IPS-11a (cell line): ENCODE results near the gene CYB5RL.

Experiments used
- H3K4me3 ChIP-seq: one replicate; pipeline ENCODE4 v1.5.1; 2013; ENCODE audit warnings: low read depth, low read length, control low read depth

The CYB5RL gene

DNA sequence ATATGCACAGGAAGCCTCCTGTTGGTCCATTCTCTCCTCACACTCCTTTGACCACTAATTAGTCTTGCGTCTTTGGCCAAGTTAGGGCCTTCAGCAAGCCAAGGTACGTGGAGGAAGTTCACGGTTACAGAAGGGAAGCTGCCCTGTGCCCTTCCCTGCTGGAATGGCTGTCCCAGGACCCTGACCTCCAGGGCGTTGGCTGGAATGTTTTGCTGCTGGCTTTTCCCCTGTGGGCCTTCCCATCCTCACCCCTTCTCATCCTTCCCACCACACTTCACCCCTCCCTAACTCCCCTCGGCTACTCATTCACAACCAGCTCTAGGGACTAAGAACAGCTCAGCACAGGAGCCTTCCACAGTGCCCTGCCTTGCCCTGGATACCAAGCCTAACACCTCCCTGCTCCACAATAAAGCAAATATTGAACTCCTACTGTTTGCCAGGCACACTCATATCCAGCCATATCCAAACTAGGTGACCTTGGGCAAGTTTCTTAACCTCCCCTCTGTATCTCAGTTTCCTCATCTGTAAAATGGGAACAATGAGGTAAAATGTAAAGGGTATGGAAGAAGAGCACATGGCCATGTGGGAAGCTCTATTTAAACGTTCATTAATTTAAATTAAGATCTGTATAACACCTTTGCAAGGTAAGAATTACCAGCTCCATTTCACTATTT lies 38.2 kb downstream of the CYB5RL start:
- H3K4me3 ChIP-seq, result no peak overlapping the region

DNA sequence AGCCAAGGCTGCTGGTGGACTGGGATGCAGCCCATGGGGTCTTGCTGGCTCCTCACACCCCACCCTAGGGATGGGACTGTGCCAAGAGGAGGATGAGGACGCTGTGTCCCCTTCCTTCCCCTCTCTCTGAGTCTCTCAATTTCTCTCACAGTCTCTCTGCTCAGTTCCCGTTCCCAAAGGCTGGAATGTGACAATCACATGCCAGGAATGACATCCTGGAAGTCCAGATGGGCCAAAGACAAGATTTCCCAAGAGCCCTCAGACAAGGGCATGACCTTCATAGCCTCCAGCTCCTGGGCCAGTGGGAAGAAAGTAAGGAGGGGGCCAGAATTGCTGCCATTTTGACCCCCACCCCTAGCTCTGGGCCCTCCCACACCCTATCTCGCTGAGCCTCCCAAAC lies 39.5 kb downstream of the CYB5RL start:
- no peak overlapping the region for H3K4me3 ChIP-seq

DNA sequence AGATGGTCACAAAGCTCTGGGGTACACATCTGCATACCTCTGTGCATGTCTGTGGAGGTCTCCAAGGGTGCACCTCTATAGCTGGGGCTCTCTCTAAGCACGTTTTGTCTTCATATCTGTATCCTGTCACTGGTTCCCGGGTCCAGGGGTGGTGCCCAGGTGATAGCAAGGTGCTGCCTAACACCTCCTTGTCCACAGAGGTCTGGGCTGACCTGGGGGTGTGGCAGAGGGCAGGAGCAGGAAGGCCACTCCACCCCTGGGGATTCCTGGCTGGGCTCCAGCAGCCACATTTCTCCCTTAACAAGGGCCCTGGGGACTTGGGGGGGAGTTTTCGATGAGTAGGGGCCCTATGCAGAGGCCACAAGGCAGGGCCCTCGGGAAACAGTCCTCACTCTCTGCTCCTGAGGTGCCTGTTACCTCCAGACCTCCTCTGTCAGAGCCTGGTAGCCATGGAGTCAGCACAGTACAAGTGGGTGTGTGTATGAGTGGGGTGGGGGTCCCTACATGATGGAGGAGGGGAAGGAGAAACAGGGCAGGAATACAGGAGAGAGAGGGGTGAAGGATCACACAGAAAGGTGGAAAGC lies 40.0 kb downstream of the CYB5RL start:
- H3K4me3 ChIP-seq, result no peak overlapping the region

DNA sequence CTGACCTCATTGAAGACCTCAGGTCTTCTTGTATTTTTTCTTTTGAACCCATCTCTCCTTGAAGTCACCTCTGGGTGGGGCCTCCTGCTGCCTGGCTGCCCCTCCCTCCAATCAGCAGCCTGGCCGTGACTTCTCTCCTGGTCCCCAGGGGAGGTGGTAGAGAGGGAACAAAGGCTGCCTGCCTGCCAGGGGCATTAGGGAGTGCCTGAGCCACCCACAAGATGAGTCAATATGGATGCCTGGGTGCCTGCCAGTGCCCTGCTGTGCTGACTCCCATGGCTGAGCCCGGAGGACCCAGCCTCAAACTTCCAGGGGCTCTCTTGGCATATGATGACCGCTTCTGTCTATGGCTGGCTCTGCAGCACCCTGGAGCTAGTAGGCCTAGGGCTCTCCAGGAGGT lies 41.8 kb downstream of the CYB5RL start:
- no peak overlapping the region for H3K4me3 ChIP-seq

DNA sequence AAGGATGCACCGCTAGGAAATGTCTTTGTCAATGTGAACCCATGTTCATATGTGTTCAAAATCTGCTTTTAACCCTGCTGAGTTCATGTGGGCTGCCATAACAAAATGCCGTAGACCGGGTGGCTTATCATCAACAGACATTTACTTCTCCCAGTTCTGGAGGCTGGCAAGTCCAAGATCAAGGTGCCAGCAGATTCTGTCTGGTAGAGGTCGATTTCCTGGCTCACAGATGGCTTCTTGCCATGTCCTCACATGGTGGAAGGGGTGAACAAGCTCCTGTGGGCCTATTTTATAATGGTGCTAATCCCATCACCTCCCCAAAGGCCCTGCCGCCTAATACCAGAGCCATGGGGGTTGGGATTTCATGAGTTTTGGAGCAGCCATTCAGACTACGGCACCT lies 42.4 kb downstream of the CYB5RL start:
- no peak overlapping the region for H3K4me3 ChIP-seq

DNA sequence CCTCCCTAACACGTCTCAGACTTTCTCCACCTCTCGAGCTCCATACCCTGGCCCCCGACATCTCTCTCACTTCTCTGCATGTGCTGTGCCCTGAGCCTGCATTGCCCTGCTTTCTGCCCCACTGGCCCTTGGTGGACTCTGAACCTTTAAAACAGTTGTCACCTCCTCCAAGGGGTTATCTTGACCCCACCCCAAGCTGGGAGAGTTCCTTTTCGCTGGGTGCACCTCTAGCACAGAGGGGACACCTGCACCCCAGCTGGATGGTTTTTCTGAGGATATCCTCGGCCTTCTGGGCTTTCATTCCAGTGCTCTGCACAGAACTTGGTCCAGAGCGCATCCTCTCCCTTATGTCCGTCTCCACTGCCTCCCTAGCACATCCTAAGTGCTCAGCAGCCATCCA lies 42.8 kb downstream of the CYB5RL start:
- no peak overlapping the region for H3K4me3 ChIP-seq

DNA sequence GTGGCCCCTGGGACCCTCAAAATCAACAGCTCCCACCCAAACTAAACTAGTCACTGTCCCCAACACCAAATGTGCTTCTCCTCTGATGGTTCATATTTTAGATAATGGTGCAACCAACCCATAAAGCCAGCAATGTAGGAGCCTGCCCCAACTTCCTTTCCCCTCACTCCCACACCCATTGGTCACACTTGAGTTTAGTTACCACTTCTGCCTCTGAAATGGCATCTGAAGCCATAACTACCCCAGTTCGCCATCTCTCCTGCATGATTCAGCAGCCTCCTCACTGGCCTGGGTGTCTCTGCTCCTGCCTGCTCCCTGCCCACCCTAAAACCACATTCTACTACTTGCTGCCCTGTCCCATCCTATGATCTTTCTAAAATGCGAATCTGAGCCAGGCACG lies 43.6 kb downstream of the CYB5RL start:
- H3K4me3 ChIP-seq, result no peak overlapping the region

DNA sequence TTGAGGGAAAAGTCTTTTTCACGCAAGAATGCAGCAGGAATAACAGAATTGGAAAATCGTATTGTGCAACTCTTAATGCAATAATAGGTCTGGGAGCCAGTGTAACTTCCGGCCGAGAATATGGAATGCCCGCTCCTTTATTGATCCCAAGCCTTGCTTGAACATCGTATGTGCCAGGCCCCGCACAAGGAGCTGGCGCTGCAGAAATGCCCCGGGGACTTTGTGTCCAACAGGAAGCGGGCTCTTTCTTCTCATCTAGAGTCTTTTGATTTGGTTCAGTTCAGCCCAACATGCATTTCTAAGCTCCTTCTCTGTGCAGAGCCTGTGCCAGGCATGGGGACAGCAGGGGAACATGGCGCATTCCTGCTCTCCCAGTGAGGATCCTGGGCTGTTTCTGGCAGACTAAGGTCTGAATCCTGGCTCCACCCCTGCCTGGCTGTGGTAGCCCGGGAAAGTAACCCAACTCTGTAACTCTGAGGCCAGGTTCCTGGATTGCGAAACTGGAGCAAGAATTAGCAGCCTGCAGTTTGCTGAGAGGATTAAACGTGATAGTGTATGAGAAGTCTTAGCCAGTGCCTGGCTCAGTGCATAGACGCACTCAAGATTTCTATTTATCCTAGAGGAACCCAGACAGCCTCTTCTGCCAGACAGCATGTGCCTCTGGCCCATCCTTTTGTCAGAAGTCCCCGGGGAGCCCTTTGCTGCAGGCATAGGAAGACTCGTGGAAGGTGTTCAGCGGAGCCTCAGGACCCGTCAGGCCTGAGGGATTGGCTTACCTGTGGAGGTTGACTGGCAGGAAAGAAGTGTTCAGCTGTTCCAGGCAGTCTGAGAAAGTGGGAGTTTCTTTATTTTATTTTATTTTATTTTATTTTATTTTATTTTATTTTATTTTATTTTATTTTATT lies 46.0 kb downstream of the CYB5RL start:
- H3K4me3 ChIP-seq, result no peak overlapping the region

DNA sequence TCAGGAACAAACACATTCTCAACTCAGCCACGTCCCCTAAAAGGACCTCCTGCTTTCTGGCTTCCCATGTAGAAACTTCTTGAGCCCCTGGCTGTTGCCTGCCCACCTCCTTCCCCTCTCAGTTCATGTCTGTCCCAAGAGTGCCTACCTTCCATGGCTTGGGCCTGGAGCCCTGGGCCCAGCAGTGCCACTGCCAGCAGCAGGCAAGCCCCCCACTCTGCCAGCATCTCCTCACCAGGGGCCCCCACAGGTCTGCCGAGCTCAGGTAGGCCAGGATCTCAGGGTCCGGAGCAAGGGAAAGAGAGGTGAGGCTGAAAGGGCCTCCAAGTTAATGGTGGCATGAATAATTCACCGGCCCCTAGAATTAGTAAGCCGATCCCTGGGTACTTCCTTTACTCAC lies 47.1 kb downstream of the CYB5RL start, which contains the start of gene CDCP2:
TSS of gene CDCP2 (minus strand) at position 305 of the 400 bp plus-strand sequence. CDS start at position 227, 78 bp downstream.
- no peak within 1 kb of the TSS for H3K4me3 ChIP-seq

DNA sequence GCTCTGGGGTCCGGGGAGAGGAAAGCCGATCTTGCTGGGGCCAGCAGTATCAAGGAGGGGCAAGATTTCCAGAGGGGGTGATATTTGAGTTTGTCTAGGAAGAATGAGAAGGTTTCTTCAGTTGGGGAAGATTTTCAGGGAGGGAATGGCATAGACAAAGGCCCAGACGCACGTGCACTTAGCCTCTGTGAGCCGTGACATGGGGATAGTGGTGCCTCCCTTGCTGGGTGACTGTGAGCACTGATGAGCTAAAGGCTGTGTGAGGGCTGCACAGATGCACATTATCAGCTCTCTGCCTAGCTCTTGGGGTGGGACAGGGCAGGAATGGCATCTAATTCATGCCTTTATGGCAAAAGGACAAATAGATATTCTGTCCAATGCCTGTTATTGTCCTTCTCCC lies 48.8 kb downstream of the CYB5RL start:
- H3K4me3 ChIP-seq, result no peak overlapping the region
